Activated T-cell treated with anti-CD3 and anti-CD28 coated beads for 24 hours (primary cell): ENCODE results near the gene KIF3A.

ENCODE experiments used
- DNase-seq: peaks from one replicate; pipeline ENCODE4 v3.0.0-alpha.2; 2020; ENCODE audit warnings: low read depth

Gene KIF3A

GRCh38 chr5:132770476-132771159 lies 33.3 kb upstream of the KIF3A start:
- no peak for DNase-seq

- no peak for DNase-seq
Measured at GRCh38 chr5:132768485-132768868, 31.1 kb upstream of the KIF3A start.

GRCh38 chr5:132767150-132767549 lies 29.8 kb upstream of the KIF3A start:
- DNase-seq = no peak

GRCh38 chr5:132766806-132767055 lies 29.4 kb upstream of the KIF3A start:
- no peak for DNase-seq

- no peak for DNase-seq
Measured at GRCh38 chr5:132766020-132766805, 28.9 kb upstream of the KIF3A start.

DNA sequence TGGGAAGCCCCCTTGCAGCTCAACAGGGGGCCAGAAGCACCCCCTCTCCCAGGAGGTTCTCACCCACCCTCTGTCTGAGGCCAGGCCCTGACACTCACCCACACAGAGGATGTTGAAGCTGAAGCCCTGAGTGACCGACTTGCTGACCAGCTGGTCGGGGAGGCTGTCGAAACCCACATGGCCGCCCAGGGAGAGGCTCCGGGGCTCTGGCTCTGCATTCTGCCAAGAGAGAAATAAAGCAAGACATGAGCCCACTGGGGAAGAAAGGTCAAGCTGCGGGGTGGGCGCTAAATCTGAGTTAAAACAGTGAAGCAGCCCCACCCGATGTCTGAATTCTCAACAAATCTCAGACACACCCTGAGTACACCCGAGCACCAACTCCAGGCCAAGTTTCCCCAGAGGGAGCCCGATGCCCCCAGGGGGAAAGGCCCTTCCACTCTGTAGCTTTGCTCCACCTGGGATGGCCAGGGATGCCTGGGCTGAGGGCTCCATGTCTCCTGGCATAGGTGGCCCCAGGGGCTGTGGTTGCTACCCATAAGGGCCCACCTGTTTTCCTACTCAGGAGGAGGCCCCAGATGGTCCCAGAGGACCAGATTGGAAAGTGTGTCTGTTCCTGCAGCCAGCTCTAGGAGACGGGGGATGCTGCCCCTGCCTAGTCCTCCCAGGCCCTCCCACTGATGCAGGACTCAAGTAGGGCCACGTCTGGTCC lies 28.1 kb upstream of the KIF3A start:
- DNase-seq = no peak

- no peak for DNase-seq
Measured at GRCh38 chr5:132764671-132765238, 27.4 kb upstream of the KIF3A start.

DNA sequence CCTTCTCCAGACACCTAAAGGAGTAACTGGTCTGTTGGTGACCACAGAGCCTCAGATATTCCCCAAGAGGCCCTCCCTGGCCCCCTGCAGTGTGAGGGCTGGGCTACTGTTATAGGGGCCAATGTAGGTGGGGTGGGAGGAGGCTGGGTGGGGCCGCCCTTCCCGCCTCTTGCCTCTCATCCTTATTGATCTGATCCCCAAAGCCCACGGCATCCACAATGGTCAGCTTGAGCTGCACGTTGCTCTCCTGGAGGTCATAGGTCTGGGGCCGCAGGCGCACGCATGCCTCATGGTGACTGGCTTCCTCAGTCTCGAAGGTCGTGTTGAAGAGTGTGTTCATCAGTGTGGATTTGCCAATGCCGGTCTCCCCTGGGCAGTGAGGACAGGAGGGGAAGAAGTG lies 26.7 kb upstream of the KIF3A start:
- DNase-seq = no peak

GRCh38 chr5:132763181-132764036 lies 26.1 kb upstream of the KIF3A start:
- DNase-seq = no peak

DNA sequence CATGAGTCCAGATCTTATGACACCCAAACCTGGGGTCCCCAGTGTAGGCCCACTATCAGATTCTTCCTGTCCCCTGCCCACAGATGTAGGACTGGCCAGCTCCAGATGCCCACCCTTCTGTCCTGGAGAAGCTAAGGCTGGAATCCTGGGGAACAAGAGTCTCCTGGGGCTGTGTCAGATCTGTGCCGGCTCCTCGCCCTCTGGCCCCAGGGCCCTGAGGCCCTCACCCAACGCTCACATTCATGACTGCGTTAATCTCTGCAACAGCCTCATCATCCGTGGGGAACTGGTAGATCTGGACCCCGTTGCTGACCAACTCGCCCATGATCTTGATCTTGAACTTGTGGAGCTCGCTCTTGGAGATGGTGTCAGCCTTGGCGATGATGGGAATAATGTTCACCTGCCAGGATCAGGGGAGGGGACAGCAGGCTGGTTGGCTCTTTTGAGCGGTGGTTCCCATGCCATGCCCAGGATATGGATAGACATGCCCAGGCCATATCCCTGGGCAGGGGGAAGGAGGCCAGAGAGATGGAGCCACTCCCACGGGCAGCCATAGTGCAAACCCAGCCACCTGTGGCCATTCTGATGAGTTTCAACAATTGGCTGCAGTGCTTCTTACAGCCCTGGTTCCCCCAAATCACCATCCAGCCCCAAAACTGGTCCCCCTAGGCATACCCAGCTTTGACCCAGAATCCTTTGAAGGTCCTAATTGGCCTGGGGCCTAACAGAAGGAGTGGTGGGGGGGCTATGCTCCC lies 25.1 kb upstream of the KIF3A start:
- DNase-seq = no peak

- DNase-seq = no peak
Measured at GRCh38 chr5:132761321-132762240, 24.2 kb upstream of the KIF3A start.

GRCh38 chr5:132760601-132761317 lies 23.4 kb upstream of the KIF3A start:
- no peak for DNase-seq

- no peak for DNase-seq
Measured at GRCh38 chr5:132760049-132760420, 22.7 kb upstream of the KIF3A start.

DNA sequence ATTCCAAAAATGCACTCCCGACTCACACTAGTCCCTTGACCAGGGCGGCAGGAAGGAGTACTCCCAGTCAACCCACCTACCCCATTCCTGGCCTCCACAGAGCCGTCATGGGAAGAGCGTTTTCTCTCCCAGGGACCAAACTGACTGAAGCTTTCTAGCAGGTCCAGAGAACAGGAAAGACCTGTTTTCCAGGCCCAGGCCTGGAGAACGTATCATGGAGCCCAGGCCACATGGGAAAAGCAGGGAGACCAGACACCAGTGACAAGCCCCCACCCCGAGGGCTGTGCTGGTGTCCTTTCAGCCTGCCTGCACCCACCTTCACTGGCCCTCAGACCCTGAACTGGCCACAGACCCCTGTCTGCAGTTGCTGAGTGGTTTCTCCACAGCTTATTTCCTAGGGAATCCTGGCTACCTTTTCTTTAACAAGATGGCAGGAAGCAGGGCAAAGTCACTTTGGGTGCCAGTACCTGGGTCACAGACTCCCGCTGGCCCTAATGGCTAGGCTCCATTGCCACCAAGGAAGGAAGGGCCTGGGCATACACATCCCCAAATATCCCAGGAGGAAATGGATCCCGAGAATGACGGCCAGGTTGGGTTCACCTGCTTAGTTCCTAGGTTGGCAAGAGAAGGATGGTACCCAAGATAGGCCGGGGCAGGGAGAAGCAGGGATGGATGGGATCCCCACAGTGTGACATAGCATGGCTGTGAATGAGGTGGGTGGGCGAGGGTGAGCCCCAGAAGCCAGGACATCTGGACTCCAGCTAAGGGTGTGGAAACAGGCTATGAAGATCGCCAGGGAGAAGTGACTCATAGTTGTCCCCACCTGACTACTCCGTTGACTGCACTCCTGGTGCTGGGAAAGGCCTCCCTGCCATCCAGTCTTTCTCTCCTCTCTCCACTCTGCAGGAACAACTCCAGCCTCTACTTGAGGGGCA lies 22.0 kb upstream of the KIF3A start:
- no peak for DNase-seq

GRCh38 chr5:132758451-132758850 lies 21.1 kb upstream of the KIF3A start:
- no peak for DNase-seq

DNA sequence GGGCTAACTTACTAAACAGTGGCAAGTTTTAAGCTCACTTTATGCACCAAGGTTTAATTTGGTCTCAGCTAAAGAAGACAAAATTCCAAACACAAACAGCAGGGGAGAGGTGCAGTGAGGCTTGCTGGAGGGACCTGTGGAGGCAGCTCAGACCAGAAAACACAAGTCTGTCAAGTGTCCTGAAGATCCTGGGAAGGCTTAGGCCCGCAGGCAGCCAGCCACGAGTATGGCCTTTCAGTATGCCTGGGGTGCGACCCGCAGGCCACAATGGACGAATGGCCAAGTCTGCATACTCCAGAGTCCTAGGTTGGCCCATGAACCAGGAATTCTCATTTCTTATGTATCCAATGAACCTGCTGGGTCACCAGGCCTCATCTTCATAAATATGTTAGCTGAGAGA lies 19.2 kb upstream of the KIF3A start:
- no peak for DNase-seq

DNA sequence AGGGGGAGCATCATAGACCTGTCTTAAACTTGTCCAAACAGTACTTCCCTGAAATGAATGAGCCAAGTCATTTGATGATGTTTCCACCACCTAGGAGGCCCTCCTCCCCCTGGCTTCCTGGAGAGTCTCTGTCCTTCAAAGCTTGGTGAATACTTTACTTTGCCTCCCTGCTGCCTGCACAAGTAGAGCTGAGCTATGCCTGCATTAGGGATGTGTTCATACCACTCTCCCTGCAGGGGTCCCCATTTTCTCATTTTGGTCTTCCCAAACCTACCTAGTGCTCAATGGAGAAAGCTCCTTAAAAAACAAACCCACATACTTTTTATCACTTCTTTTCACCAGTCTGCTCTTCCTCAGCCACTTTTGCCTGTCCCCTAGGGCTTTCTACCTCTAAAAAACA lies 17.6 kb upstream of the KIF3A start:
- no peak for DNase-seq

GRCh38 chr5:132754111-132754510 lies 16.8 kb upstream of the KIF3A start:
- no peak for DNase-seq
